Mucosa of descending colon (tissue), 3 donors: ENCODE measurements around the gene RAMP3. TPM values are rescaled to one million over a fixed set of nuclear protein-coding genes. Genes with fewer than 3 reads are reported as not detected.
"Not testable (repeated sequence)": the region's sequence is repeated elsewhere in the genome, so short reads cannot be mapped to it uniquely, and the experiment has no call there.

ENCODE experiments used
- ATAC-seq: fragments of 200-7000 bp; cut with Tn5 transposase; one replicate; pipeline ENCODE4 v1.9.1; 2020; ENCODE audit warnings: mild to moderate bottlenecking, moderate library complexity
- DNase-seq, 3 donors: peaks; one replicate each; pipeline ENCODE4 v3.0.0-alpha.2; 2020
- H3K36me3 ChIP-seq: fragments of 200-600 bp; one replicate; pipeline ENCODE4 v1.8.0; 2021; ENCODE audit warnings: low read depth, mild to moderate bottlenecking
- H3K4me1 ChIP-seq: fragments of 200-600 bp; one replicate; pipeline ENCODE4 v1.8.0; 2021; ENCODE audit warnings: low read depth, mild to moderate bottlenecking
- H3K4me3 ChIP-seq: fragments of 200-600 bp; one replicate; pipeline ENCODE4 v1.8.0; 2021; ENCODE audit warnings: mild to moderate bottlenecking
- H3K9me3 ChIP-seq: fragments of 200-600 bp; one replicate; pipeline ENCODE4 v1.8.0; 2021; ENCODE audit warnings: mild to moderate bottlenecking
- intact Hi-C, 2 donors: fragments of 100-400 bp; cut with DNase I in 1 of 2; cut with micrococcal nuclease in 1 of 2; formaldehyde crosslinking; loops; one replicate each; pipeline versions ENCODE4 v1.11.0 to v1.11.1; 2022; cut with DNase I, micrococcal nuclease
- total RNA-seq, 3 donors: library from RNA; stranded (reverse); fragmentation: NEBNext Ultra II Directional in 2 of 3; extraction: Animal tissue kit (Norgen Biotek cat#: 25700) in 2 of 3; gene quantifications; one replicate each; pipeline versions ENCODE4 v1.2.1 to v1.2.4, GENCODE V29; 2021 to 2023
- TF ChIP-seq, protein P1 (sequence below): fragments of 200-600 bp; IDR thresholded peaks from one replicate; pipeline ENCODE4 v1.8.0; 2022; ENCODE audit warnings: antibody characterized with exemption, mild to moderate bottlenecking
- donor health status: DM: no; HTN: no; CAD: no; lungs with moderate emphysema.
- donor health status: DM: no; HTN: no; CAD: no.
- donor health status: DM: no; HTN: yes; CAD: no.

The RAMP3 gene
- total RNA-seq, 3 donors from 2014 or later, result 5.4 to 13.5 (median 9.0) TPM

GRCh38 chr7:45203036-45203435, 45.4 kb downstream of the RAMP3 start:
- no peaks in the 10 kb centered on the region for H3K9me3 ChIP-seq
- TF ChIP-seq, protein P1, sequence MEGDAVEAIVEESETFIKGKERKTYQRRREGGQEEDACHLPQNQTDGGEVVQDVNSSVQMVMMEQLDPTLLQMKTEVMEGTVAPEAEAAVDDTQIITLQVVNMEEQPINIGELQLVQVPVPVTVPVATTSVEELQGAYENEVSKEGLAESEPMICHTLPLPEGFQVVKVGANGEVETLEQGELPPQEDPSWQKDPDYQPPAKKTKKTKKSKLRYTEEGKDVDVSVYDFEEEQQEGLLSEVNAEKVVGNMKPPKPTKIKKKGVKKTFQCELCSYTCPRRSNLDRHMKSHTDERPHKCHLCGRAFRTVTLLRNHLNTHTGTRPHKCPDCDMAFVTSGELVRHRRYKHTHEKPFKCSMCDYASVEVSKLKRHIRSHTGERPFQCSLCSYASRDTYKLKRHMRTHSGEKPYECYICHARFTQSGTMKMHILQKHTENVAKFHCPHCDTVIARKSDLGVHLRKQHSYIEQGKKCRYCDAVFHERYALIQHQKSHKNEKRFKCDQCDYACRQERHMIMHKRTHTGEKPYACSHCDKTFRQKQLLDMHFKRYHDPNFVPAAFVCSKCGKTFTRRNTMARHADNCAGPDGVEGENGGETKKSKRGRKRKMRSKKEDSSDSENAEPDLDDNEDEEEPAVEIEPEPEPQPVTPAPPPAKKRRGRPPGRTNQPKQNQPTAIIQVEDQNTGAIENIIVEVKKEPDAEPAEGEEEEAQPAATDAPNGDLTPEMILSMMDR, result no peak
- DNase-seq (no peak), ATAC-seq (no peak)
- no peak overlapping the region for H3K4me3 ChIP-seq
- H3K36me3 ChIP-seq, result no peaks in the 10 kb centered on the region
- H3K4me1 ChIP-seq, result no peaks in the 10 kb centered on the region
- intact Hi-C loops, result no loop called here

DNA sequence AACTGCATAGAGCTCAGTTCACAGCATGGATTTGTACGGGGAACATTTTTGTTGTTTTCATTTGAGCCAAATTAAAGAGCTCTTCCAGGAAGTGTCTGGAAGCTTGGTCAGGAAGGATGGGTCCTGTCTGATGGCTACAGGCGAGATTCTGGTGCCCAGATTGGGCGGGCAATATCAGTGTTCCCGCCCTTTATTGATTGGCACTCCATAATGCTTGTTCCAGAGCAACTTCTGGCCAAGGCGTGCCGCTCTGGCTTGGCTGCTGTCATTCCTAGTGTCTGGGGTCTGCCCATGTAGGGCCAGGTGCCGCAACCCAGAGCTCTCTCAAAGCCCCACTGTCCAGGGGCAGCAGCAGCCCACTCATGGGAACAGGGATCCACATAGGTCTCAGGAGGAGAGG, 45.9 kb downstream of the RAMP3 start:
- Histone ChIP-seq H3K4me3 (no peak overlapping the region), H3K9me3 (no peaks in the 10 kb centered on the region), H3K4me1 (no peaks in the 10 kb centered on the region), H3K36me3 (no peaks in the 10 kb centered on the region)
- TF ChIP-seq, protein P1, result no peak
- intact Hi-C loops, result no loop called here
- DNase-seq (no peak), ATAC-seq (no peak)

DNA sequence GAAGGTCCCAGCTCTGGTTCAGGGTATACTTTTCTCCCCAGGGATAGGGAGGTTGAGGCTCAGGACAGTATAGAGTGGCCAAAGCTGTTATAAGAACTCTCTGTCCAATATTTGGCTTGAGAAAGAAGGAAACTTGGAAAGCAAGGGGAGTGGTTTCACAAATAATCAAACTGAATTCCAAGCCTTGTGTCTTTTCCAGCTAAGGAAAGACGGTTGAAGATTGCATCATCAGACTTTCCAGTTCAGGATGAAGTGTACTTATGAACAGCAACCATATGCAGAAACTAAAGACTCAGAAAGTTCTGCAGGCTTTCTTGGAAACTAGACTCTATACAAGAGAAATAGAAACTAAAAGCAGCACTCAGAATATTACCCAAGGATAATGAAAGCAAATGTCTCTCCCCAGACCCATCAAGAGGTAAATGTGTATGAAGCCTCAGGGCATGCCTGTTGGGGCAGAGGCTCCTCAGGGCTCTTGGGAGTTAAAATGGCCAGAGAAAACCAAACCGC, 46.4 kb downstream of the RAMP3 start:
- TF ChIP-seq, protein P1, result no peak
- H3K9me3 ChIP-seq, result no peaks in the 10 kb centered on the region
- H3K4me1 ChIP-seq, result no peaks in the 10 kb centered on the region
- H3K4me3 ChIP-seq, result no peak overlapping the region
- no peaks in the 10 kb centered on the region for H3K36me3 ChIP-seq
- intact Hi-C loops, result no loop called here
- DNase-seq, result no peak
- ATAC-seq, result peak; percentile 31

DNA sequence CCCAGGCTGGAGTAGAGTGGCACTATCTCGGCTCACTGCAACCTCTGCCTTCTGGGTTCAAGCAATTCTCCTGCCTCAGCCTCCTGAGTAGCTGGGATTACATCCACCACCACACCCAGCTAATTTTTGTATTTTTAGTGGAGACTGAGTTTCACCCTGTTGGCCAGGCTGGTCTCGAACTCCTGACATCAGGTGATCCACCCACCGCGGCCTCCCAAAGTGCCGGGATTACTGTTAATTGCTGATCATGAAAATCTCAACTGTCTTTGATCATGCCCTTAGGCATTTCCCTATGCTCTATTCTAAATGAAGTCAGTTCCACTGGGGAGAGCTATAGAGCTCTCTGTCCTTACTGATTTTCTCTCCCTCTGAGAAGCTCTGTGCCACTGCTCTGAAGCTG, 48.7 kb downstream of the RAMP3 start:
- H3K4me3 ChIP-seq, intact Hi-C loops, H3K9me3 ChIP-seq, ATAC-seq, H3K36me3 ChIP-seq, H3K4me1 ChIP-seq, DNase-seq: not testable (repeated sequence)

- H3K4me1 ChIP-seq, H3K9me3 ChIP-seq, ATAC-seq, H3K36me3 ChIP-seq, H3K4me3 ChIP-seq, DNase-seq, intact Hi-C loops: not testable (repeated sequence)
These were observed 52.3 kb downstream of the RAMP3 start for GRCh38 chr7:45209909-45210308.

- H3K36me3 ChIP-seq, result no peaks in the 10 kb centered on the region
- TF ChIP-seq, protein P1, result no peak
- no peak overlapping the region for H3K4me3 ChIP-seq
- DNase-seq (no peak), ATAC-seq (no peak)
- intact Hi-C loops, result no loop called here
- no peaks in the 10 kb centered on the region for H3K4me1 ChIP-seq
- H3K9me3 ChIP-seq, result no peaks in the 10 kb centered on the region
These were observed 53.5 kb downstream of the RAMP3 start for GRCh38 chr7:45211066-45211465.

- DNase-seq, result no peak
- Histone ChIP-seq H3K9me3 (no peaks in the 10 kb centered on the region), H3K36me3 (no peaks in the 10 kb centered on the region), H3K4me3 (no peak overlapping the region), H3K4me1 (no peaks in the 10 kb centered on the region)
- ATAC-seq, result no peak
- intact Hi-C loops, result no loop called here
- TF ChIP-seq, protein P1, result no peak
These were observed 54.4 kb downstream of the RAMP3 start for GRCh38 chr7:45211958-45212357.
